ENCODE measurements around the gene PPP5C.
"Not testable (repeated sequence)": the region's sequence is repeated elsewhere in the genome, so short reads cannot be mapped to it uniquely, and the experiment has no call there.

The PPP5C gene

GRCh38 chr19:46346821-46347571, at the start of gene PPP5C:
Gene PPP5C, plus strand, starts transcription at chr19:46347087. Its CDS starts 10 bp downstream, at chr19:46347097.
- peak; percentile 70 for DNase-seq (ENCODE audit: low read depth, low spot score)

- DNase-seq (ENCODE audit: low read depth, low spot score), result no peak
Observed at GRCh38 chr19:46297700-46298478, 49.0 kb upstream of the PPP5C start.

GRCh38 chr19:46298479-46299003, 48.3 kb upstream of the PPP5C start:
- no peak for DNase-seq (ENCODE audit: low read depth, low spot score)

- no peak for DNase-seq (ENCODE audit: low read depth, low spot score)
Observed at GRCh38 chr19:46299004-46299509, 47.8 kb upstream of the PPP5C start.

GRCh38 chr19:46299695-46300094, 47.2 kb upstream of the PPP5C start:
- DNase-seq (ENCODE audit: low read depth, low spot score), result no peak

- no peak for DNase-seq (ENCODE audit: low read depth, low spot score)
Observed at GRCh38 chr19:46303322-46303690, 43.6 kb upstream of the PPP5C start.

- no peak for DNase-seq (ENCODE audit: low read depth, low spot score)
Observed at GRCh38 chr19:46303691-46304397, 43.0 kb upstream of the PPP5C start.

- no peak for DNase-seq (ENCODE audit: low read depth, low spot score)
Observed at GRCh38 chr19:46306501-46306900, 40.4 kb upstream of the PPP5C start.

- DNase-seq (ENCODE audit: low read depth, low spot score), result no peak
Observed at GRCh38 chr19:46308510-46308909, 38.4 kb upstream of the PPP5C start.

GRCh38 chr19:46309056-46309455, 37.8 kb upstream of the PPP5C start:
- DNase-seq (ENCODE audit: low read depth, low spot score), result no peak

- no peak for DNase-seq (ENCODE audit: low read depth, low spot score)
Observed at GRCh38 chr19:46311444-46311843, 35.4 kb upstream of the PPP5C start.

- not testable (repeated sequence) for DNase-seq (ENCODE audit: low read depth, low spot score)
Observed at GRCh38 chr19:46313540-46314469, 33.1 kb upstream of the PPP5C start.

GRCh38 chr19:46317339-46317738, 29.5 kb upstream of the PPP5C start:
- no peak for DNase-seq (ENCODE audit: low read depth, low spot score)

- no peak for DNase-seq (ENCODE audit: low read depth, low spot score)
Observed at GRCh38 chr19:46319613-46320012, 27.3 kb upstream of the PPP5C start.

- no peak for DNase-seq (ENCODE audit: low read depth, low spot score)
Observed at GRCh38 chr19:46320559-46320958, 26.3 kb upstream of the PPP5C start.

- no peak for DNase-seq (ENCODE audit: low read depth, low spot score)
Observed at GRCh38 chr19:46321653-46322052, 25.2 kb upstream of the PPP5C start.

GRCh38 chr19:46323227-46323626, 23.7 kb upstream of the PPP5C start:
- not testable (repeated sequence) for DNase-seq (ENCODE audit: low read depth, low spot score)

- no peak for DNase-seq (ENCODE audit: low read depth, low spot score)
Observed at GRCh38 chr19:46324277-46324676, 22.6 kb upstream of the PPP5C start.

GRCh38 chr19:46326608-46327007, 20.3 kb upstream of the PPP5C start:
- no peak for DNase-seq (ENCODE audit: low read depth, low spot score)

- DNase-seq (ENCODE audit: low read depth, low spot score), result no peak
Observed at GRCh38 chr19:46328079-46328478, 18.8 kb upstream of the PPP5C start.
